T-helper 1 cell treated with Interleukin-12 subunit alpha and Interleukin-12 subunit beta and Interleukin-4 antibody, amounts not matched to agents 30 μg/mL and 1 μg/mL, for 36 hours (primary cell): ENCODE measurements around the gene MCM7.
"Not testable (repeated sequence)": the region's sequence is repeated elsewhere in the genome, so short reads cannot be mapped to it uniquely, and the experiment has no call there.

Experiments
- H3K27ac Mint-ChIP-seq: one replicate; pipeline ENCODE4 v1.8.0; 2021; ENCODE audit warnings: mild to moderate bottlenecking, mixed read lengths
- H3K27me3 Mint-ChIP-seq: one replicate; pipeline ENCODE4 v1.8.0; 2021; ENCODE audit warnings: low read depth, mixed read lengths
- H3K36me3 Mint-ChIP-seq: one replicate; pipeline ENCODE4 v1.8.0; 2021; ENCODE audit warnings: low read depth, mixed read lengths
- H3K4me1 Mint-ChIP-seq: one replicate; pipeline ENCODE4 v1.8.0; 2021; ENCODE audit warnings: low read depth, mixed read lengths
- H3K4me3 Mint-ChIP-seq: one replicate; pipeline ENCODE4 v1.8.0; 2021; ENCODE audit warnings: mild to moderate bottlenecking, moderate library complexity, mixed read lengths
- H3K9me3 Mint-ChIP-seq: one replicate; pipeline ENCODE4 v1.8.0; 2021; ENCODE audit warnings: mixed read lengths

The MCM7 gene

DNA sequence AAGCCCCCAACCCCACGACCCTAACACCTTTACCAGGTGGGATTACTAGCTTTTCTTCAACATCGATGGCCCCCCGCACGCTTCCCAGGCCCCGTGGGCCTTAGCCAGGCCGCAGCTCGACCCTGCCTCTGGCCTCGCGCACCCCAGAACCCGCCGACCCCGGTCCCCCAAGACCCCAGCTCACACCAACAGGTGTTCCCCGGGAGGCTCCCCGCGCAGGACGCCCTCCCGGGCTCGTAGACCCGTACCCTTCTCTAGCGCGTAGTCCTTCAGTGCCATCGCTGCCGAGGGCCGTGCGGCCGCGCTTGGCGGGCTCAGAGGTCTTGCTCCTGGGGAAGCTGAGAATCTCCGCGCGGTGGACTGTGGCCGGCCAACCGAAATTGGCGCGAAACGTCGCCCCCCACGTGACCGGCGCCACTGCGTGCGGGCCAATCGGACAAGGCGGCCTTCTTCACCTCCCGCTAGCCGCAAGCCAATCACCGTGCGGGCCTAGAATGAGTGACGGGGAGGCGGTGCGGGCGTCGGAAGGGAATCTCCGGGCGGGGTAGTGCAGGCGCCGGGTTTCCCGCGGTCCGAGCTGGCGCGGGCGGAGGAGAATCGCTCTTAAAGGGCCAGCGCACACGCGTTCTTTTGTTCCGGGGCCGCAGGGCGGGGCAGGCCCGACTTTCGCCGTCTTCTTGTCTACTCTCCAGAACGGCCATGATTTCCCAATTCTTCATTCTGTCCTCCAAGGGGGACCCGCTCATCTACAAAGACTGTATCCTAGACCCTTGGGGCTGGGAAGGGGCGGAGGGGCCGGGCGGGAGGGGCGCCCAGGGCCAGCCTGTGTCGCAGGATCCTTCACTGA is at the start of gene MCM7, which contains the start of gene AP4M1:
Gene MCM7 (minus strand): TSS at position 382 of the 847 bp plus-strand sequence. CDS start 103 bp downstream, at position 279.
Gene AP4M1 (plus strand): TSS at position 628 of the 847 bp plus-strand sequence. CDS start 72 bp downstream, at position 700.
- Mint-ChIP-seq H3K27me3 (no peaks in the 10 kb centered on the region), H3K4me3 (peak within 1 kb of the TSS; percentile 91), H3K36me3 (peaks cover 39% of the 10 kb centered on the region), H3K9me3 (no peaks in the 10 kb centered on the region), H3K4me1 (peaks cover 35% of the 10 kb centered on the region), H3K27ac (peak within 1 kb of the TSS; percentile 90)

- Mint-ChIP-seq H3K27me3 (no peaks in the 10 kb centered on the region), H3K4me1 (peaks cover 28% of the 10 kb centered on the region), H3K4me3 (peak within 1 kb of the TSS; percentile 96), H3K9me3 (no peaks in the 10 kb centered on the region), H3K36me3 (peaks cover 18% of the 10 kb centered on the region), H3K27ac (peak within 1 kb of the TSS; percentile 90)
These were observed 47.5 kb upstream of the MCM7 start, which contains the start of gene LAMTOR4 for GRCh38 chr7:100148559-100149328. Gene LAMTOR4, plus strand, starts transcription at chr7:100148918. Its CDS starts 55 bp downstream, at chr7:100148973.

DNA sequence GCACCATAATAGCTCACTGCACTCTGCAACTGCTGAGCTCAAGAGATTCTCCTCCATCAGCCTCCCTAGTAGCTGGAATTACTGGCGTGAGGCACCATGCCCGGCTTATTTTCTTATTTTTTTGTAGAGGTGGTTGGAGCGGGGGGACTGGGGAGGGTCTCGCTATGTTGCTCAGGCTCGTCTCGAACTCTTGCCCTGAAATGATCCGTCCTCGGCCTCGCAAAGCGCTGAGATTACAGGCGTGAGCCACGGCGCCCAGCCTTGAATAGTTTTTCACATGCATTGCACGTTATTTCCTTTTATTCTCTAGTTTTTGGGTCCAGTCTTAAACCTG is 47.0 kb upstream of the MCM7 start:
- no peaks in the 10 kb centered on the region for H3K9me3 Mint-ChIP-seq
- H3K4me3 Mint-ChIP-seq, result peak overlapping the region; percentile 96
- H3K36me3 Mint-ChIP-seq, result peaks cover 15% of the 10 kb centered on the region
- peaks cover 28% of the 10 kb centered on the region for H3K4me1 Mint-ChIP-seq
- no peaks in the 10 kb centered on the region for H3K27me3 Mint-ChIP-seq
- peak overlapping the region; percentile 90 for H3K27ac Mint-ChIP-seq

DNA sequence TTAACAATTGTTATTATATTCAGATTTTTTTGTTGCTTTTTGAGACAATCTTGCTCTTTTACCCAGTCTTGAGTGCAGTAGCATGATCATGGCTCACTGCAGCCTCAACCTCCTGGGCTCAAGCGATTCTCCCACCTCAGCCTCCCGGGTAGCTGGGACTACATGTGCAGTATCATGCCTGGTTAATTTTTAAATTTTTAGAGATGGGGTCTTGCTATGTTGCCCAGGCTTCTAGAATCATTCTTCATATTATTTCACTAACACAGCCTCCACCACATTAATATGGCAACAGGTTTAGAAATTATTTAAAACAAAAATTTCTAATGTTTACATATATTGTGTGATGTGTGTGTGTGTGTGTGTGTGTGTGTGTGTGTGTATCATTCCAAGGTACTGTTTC is 46.1 kb upstream of the MCM7 start:
- H3K27ac Mint-ChIP-seq, result no peak overlapping the region
- H3K36me3 Mint-ChIP-seq, result peaks cover 9% of the 10 kb centered on the region
- H3K27me3 Mint-ChIP-seq, result no peaks in the 10 kb centered on the region
- no peak overlapping the region for H3K4me3 Mint-ChIP-seq
- H3K4me1 Mint-ChIP-seq, result peaks cover 24% of the 10 kb centered on the region
- no peaks in the 10 kb centered on the region for H3K9me3 Mint-ChIP-seq

GRCh38 chr7:100146350-100146749 is 45.2 kb upstream of the MCM7 start:
- H3K36me3 Mint-ChIP-seq, H3K27ac Mint-ChIP-seq, H3K4me3 Mint-ChIP-seq, H3K9me3 Mint-ChIP-seq, H3K27me3 Mint-ChIP-seq: not testable (repeated sequence)
- peaks cover 22% of the 10 kb centered on the region for H3K4me1 Mint-ChIP-seq

GRCh38 chr7:100142461-100142860 is 41.3 kb upstream of the MCM7 start:
- H3K9me3 Mint-ChIP-seq, result no peaks in the 10 kb centered on the region
- no peak overlapping the region for H3K27ac Mint-ChIP-seq
- H3K27me3 Mint-ChIP-seq, result no peaks in the 10 kb centered on the region

DNA sequence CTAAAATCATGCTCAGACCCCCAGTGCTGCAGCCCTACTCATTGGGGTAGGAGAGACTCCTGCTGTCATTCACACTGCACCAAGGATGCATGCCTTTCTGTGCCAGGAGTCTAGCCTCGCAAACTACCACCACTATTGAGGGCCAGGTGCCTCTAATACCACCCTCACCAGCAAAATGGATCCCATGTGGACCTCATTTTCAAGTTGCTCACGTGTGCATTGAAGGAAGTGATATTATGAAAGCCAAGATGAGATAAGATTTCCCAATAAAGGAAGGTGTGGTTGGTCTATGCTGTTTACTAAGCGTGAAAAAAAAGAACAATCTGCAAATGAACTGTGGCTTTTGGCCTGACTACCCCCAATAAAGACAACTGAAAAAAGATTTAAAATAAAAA is 40.4 kb upstream of the MCM7 start:
- Mint-ChIP-seq H3K4me3 (no peak overlapping the region), H3K27ac (no peak overlapping the region)

More at GRCh38 chr7:100142461-100142860, 41.3 kb upstream of the MCM7 start:
- Mint-ChIP-seq H3K36me3 (no peaks in the 10 kb centered on the region), H3K4me3 (no peak overlapping the region), H3K4me1 (peaks cover 15% of the 10 kb centered on the region)

DNA sequence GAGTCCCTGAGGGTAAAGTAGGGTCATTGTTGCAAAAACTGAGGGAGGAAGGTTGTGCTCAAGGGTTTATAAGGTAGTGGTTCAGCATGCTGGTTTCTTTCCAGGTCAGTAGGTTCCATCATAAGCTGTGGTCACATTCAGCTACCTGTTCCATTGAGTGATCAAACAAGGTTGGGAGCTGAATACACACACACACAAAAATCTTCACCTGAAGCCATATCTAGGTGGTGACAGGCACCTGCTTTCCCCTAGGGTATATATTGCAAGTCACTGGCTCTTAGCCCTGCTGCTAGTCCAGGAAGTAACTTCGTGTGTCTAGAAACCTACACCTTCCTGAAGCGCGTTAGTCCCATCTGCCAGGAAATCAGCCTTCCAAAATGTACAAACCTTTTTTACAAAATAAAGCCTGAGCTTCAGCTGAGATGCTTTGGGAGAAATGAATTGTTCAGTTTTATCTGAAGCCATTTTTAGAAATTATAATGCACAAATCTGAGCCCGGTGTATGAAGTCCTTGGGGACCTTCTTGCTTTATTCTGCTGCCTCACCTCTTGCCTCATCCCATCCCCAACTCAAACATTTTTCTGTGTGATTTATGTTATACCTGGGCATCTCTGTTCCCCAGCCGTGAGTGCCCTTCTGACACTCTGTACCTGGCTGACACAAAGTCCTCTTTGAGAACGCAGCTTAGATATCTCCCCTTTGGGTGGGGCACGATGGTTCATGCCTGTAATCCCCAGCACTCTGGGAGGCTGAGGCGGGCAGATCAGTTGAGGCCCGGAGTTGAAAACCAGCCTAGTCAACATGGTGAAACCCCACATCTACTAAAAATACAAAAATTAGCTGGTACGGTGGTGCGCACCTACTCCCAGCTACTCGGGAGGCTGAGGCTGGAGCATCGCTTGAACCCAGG is 36.9 kb upstream of the MCM7 start:
- Mint-ChIP-seq H3K27me3 (no peaks in the 10 kb centered on the region), H3K9me3 (no peaks in the 10 kb centered on the region), H3K4me1 (peaks cover 15% of the 10 kb centered on the region), H3K4me3 (no peak overlapping the region), H3K27ac (peak overlapping the region; percentile 57), H3K36me3 (no peaks in the 10 kb centered on the region)

More for the DNA sequence above, 40.4 kb upstream of the MCM7 start:
- H3K27me3 Mint-ChIP-seq, result no peaks in the 10 kb centered on the region
- no peaks in the 10 kb centered on the region for H3K9me3 Mint-ChIP-seq
- peaks cover 15% of the 10 kb centered on the region for H3K4me1 Mint-ChIP-seq
- no peaks in the 10 kb centered on the region for H3K36me3 Mint-ChIP-seq

DNA sequence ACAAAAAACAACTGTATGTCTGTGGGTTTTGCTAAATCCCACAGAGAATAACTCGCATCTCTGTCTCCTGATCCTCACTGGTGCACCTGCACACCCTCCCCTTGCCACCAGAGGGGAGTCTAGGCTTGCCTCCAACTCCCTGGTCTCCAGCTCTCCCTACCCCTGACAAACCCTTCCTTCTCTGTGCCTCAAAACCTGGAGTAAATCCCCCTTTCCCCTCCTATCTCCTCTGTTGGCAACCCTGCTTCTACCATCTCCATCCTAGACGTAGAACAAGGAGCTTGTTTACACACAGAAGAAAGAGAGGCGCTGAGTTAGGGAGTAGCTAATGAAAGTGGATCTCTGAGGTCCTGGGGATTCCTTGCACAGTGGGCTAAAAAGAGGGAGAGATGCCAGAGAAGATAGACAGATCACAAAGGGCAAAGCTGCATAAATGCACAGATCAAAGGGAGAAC is 31.5 kb upstream of the MCM7 start:
- H3K36me3 Mint-ChIP-seq, result no peaks in the 10 kb centered on the region
- H3K9me3 Mint-ChIP-seq, result no peaks in the 10 kb centered on the region
- H3K4me1 Mint-ChIP-seq, result peaks cover 21% of the 10 kb centered on the region
- H3K27me3 Mint-ChIP-seq, result no peaks in the 10 kb centered on the region
- H3K27ac Mint-ChIP-seq, result no peak overlapping the region
- H3K4me3 Mint-ChIP-seq, result peak overlapping the region; percentile 6

DNA sequence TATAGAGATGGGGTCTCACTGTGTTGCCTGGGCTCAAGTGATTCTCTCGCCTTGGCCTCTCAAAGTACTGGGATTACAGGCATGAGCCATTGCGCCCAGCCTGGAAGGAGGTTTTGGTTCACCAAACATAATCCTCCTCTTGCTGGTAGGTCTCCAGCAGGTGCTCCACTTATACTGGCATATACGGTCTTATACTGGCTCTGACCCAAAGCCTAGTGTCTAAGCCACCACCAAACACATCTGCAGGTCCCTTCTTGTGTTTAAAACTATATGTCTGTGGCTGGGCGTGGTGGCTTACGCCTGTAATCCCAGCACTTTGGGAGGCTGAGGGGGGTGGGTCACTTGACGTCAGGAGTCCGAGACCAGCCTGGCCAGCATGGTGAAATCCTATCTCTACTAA is 30.9 kb upstream of the MCM7 start:
- Mint-ChIP-seq H3K4me1 (peaks cover 18% of the 10 kb centered on the region), H3K9me3 (no peaks in the 10 kb centered on the region), H3K4me3 (peak overlapping the region; percentile 6), H3K36me3 (no peaks in the 10 kb centered on the region), H3K27ac (no peak overlapping the region), H3K27me3 (no peaks in the 10 kb centered on the region)

GRCh38 chr7:100130608-100131453 is 29.6 kb upstream of the MCM7 start:
- peak overlapping the region; percentile 56 for H3K4me3 Mint-ChIP-seq
- no peaks in the 10 kb centered on the region for H3K9me3 Mint-ChIP-seq
- H3K4me1 Mint-ChIP-seq, result peaks cover 18% of the 10 kb centered on the region
- H3K27me3 Mint-ChIP-seq, result no peaks in the 10 kb centered on the region
- peak overlapping the region; percentile 52 for H3K27ac Mint-ChIP-seq
- no peaks in the 10 kb centered on the region for H3K36me3 Mint-ChIP-seq

DNA sequence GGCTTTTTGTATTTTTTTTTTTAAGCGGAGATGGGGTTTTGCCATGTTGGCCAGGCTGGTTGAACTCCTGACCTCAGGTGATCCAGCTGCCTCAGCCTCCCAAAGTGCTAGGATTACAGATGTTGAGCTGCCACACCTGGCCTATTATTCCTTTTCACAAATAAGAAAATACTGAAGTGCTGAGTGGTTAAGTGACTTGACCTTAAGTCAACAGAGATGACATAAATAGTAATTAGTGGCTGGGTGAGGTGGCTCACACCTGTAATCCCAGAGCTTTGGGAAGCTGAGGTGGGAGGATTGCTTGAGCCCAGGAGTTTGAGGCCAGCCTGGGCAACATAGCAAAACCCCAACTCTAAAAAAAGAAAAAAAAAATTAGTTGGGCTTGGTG is 29.0 kb upstream of the MCM7 start:
- H3K9me3 Mint-ChIP-seq, H3K4me3 Mint-ChIP-seq, H3K27me3 Mint-ChIP-seq, H3K36me3 Mint-ChIP-seq, H3K27ac Mint-ChIP-seq: not testable (repeated sequence)
- peaks cover 21% of the 10 kb centered on the region for H3K4me1 Mint-ChIP-seq

- H3K9me3 Mint-ChIP-seq, result no peaks in the 10 kb centered on the region
- peak overlapping the region; percentile 100 for H3K4me3 Mint-ChIP-seq
- peak overlapping the region; percentile 63 for H3K27ac Mint-ChIP-seq
- H3K27me3 Mint-ChIP-seq, result no peaks in the 10 kb centered on the region
- H3K36me3 Mint-ChIP-seq, result peaks cover 5% of the 10 kb centered on the region
- peaks cover 31% of the 10 kb centered on the region for H3K4me1 Mint-ChIP-seq
These were observed 27.4 kb upstream of the MCM7 start for GRCh38 chr7:100128637-100128963.
